Sigmoid colon (tissue), 4 donors: ENCODE results near the gene SOCS6.

Experiments
- POLR2AphosphoS5 ChIP-seq, 4 donors: sonication (generic); formaldehyde crosslinking; IDR thresholded peaks; one replicate each; pipeline ENCODE4 v1.6.1; 2017; ENCODE audit warnings: antibody characterized with exemption in 4 of 4
- TF ChIP-seq, protein P1 (sequence below), 4 experiments: fragments of 450-650 bp in 3 of 4; fragments of 200-600 bp in 1 of 4; IDR thresholded peaks; one replicate each; pipeline ENCODE4 v1.5.1; 2016 to 2019; ENCODE audit warnings: antibody characterized with exemption in 4 of 4, mild to moderate bottlenecking in 3 of 4, moderate library complexity in 2 of 4

DNA sequence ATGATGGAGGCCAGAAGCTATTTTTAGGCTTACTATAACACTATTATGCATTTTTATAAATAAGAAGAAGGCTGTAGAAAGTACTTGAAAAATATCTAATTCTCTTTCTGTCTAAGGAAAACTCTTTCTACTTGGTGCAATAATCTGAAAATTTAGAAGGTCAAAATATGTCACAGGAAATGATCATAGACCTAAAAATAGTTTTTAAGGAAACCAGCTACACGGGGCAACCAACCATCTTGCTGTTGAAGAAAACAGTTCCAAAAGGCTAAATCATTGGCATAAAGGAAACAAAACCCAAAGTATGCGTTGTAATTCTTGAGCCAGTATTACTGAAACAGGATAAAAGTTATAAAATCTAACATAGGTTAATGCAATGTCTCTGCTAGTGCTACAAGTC, 40.2 kb downstream of the SOCS6 start:
- TF ChIP-seq, protein P1, sequence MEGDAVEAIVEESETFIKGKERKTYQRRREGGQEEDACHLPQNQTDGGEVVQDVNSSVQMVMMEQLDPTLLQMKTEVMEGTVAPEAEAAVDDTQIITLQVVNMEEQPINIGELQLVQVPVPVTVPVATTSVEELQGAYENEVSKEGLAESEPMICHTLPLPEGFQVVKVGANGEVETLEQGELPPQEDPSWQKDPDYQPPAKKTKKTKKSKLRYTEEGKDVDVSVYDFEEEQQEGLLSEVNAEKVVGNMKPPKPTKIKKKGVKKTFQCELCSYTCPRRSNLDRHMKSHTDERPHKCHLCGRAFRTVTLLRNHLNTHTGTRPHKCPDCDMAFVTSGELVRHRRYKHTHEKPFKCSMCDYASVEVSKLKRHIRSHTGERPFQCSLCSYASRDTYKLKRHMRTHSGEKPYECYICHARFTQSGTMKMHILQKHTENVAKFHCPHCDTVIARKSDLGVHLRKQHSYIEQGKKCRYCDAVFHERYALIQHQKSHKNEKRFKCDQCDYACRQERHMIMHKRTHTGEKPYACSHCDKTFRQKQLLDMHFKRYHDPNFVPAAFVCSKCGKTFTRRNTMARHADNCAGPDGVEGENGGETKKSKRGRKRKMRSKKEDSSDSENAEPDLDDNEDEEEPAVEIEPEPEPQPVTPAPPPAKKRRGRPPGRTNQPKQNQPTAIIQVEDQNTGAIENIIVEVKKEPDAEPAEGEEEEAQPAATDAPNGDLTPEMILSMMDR (IDR thresholded peaks at IDR 0.05), result no peak
- TF ChIP-seq POLR2AphosphoS5 (IDR thresholded peaks at IDR 0.05), result no peak
